ENCODE data around the gene SUN3. TPM values are rescaled to one million over a fixed set of nuclear protein-coding genes. Genes with fewer than 3 reads are reported as not detected.
"Not testable (repeated sequence)": the region's sequence is repeated elsewhere in the genome, so short reads cannot be mapped to it uniquely, and the experiment has no call there.

The SUN3 gene
- total RNA-seq, 2 experiments from 2014 or later, result 2.9 TPM; not detected in 1

DNA sequence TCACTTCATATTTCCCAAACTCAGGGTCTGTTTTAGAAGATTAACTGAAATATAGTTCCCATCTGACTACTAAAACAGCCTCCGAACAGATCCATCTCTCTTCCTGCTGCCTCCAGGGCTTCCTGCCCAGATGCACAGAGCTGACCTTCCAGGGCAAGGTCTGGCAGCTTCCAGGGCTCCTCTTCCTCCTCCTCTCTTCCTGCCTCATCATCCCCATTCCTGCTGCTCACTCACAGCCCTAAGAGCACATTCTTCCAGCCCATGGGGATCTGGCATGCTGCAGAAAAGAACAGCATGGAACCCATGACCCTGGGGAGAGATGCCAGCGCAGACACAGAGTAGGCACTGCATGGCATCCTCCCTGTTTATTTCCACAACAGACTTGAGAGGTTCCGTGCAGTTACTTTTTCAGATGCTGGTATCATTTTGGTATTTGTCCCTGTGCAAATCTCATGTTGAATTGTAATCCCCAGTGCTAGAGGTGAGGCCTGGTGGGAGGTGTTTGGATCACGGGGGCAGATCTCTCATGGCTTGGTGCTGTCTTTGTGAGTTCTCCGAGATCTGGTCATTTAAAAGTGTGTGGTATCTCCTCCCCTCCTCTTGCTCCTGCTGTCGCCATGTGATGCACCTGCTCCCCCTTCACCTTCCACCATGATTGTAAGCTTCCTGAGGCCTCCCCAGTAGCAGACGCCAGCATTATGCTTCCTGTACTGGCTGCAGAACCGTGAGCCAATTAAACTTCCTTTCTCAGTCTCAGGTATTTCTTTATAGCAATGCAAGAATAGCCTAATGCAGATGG, 85.0 kb downstream of the SUN3 start:
- Histone ChIP-seq H3K9me2 (ENCODE audit: insufficient read depth, low read length) (no peaks in the 10 kb centered on the region), H3K79me2 (ENCODE audit: insufficient read depth, low read depth, low read length) (no peaks in the 10 kb centered on the region), H3K4me3 (ENCODE audit: low read depth, low read length, poor library complexity, severe bottlenecking) (no peak overlapping the region), H3K4me2 (ENCODE audit: low read length) (no peak overlapping the region), H3K27ac (ENCODE audit: low read depth, low read length, poor library complexity, severe bottlenecking) (no peak overlapping the region), H3K9me3 (ENCODE audit: low read length) (no peaks in the 10 kb centered on the region), H3K36me3 (ENCODE audit: insufficient read depth, low read length) (no peaks in the 10 kb centered on the region), H4K20me1 (ENCODE audit: insufficient read depth, low read length) (no peaks in the 10 kb centered on the region), H3K4me1 (ENCODE audit: insufficient read depth, low read length, poor library complexity, severe bottlenecking) (peaks cover 8% of the 10 kb centered on the region), H2AFZ (ENCODE audit: low read length) (no peak overlapping the region)
- no peak for DNase-seq (ENCODE audit: low spot score)
- CTCF ChIA-PET (ENCODE audit: unreplicated experiment), result interaction anchor here (0.8 to 1.6 kb wide), 3 partner anchors 25 to 167 kb away, joined by 3 to 9 read pairs (median 6); no protein-coding TSS in a partner anchor
- no TSS peak for BruUV-seq (replicated peaks)
- POLR2A ChIA-PET, result interaction anchor here (1.5 to 1.8 kb wide), 2 partner anchors 27 to 45 kb away, joined by 3 to 4 read pairs; no protein-coding TSS in a partner anchor
- no peak for TF ChIP-seq EZH2phosphoT487 (IDR thresholded peaks at IDR 0.05; ENCODE audit: borderline replicate concordance, low read depth, low read length)
- TF ChIP-seq, protein P1, sequence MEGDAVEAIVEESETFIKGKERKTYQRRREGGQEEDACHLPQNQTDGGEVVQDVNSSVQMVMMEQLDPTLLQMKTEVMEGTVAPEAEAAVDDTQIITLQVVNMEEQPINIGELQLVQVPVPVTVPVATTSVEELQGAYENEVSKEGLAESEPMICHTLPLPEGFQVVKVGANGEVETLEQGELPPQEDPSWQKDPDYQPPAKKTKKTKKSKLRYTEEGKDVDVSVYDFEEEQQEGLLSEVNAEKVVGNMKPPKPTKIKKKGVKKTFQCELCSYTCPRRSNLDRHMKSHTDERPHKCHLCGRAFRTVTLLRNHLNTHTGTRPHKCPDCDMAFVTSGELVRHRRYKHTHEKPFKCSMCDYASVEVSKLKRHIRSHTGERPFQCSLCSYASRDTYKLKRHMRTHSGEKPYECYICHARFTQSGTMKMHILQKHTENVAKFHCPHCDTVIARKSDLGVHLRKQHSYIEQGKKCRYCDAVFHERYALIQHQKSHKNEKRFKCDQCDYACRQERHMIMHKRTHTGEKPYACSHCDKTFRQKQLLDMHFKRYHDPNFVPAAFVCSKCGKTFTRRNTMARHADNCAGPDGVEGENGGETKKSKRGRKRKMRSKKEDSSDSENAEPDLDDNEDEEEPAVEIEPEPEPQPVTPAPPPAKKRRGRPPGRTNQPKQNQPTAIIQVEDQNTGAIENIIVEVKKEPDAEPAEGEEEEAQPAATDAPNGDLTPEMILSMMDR (conservative IDR thresholded peaks at IDR 0.05; ENCODE audit: low read length), result no peak
- intact Hi-C loops (cut with micrococcal nuclease; ENCODE audit: unreplicated experiment), result loop anchor here (2.0 kb wide), 1 partner anchor 211 kb away; no protein-coding TSS in a partner anchor

DNA sequence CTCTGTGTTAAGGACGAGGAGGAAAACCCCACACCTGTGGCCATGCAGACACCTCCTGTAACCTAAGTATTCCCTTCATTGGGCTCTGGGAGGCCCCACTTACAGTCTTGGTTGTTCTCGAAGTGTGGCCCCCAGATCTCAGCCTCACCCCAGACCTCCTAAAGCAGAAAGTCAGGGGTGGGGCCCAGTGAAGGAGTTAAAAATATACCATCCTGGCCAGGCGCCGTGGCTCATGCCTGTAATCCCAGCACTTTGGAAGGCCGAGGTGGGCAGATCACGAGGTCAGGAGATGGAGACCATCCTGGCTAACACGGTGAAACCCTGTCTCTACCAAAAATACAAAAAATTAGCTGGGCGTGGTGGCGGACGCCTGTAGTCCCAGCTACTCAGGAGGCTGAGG, 86.3 kb downstream of the SUN3 start:
- DNase-seq (ENCODE audit: low spot score); POLR2A ChIA-PET; H3K79me2 ChIP-seq (ENCODE audit: insufficient read depth, low read depth, low read length); intact Hi-C loops (cut with micrococcal nuclease; ENCODE audit: unreplicated experiment); BruUV-seq (replicated peaks); H3K4me3 ChIP-seq (ENCODE audit: low read depth, low read length, poor library complexity, severe bottlenecking); CTCF ChIA-PET (ENCODE audit: unreplicated experiment); H3K27ac ChIP-seq (ENCODE audit: low read depth, low read length, poor library complexity, severe bottlenecking); H3K9me2 ChIP-seq (ENCODE audit: insufficient read depth, low read length); H3K4me2 ChIP-seq (ENCODE audit: low read length); H4K20me1 ChIP-seq (ENCODE audit: insufficient read depth, low read length); H3K9me3 ChIP-seq (ENCODE audit: low read length); H2AFZ ChIP-seq (ENCODE audit: low read length); H3K36me3 ChIP-seq (ENCODE audit: insufficient read depth, low read length): not testable (repeated sequence)
- peaks cover 20% of the 10 kb centered on the region for H3K4me1 ChIP-seq (ENCODE audit: insufficient read depth, low read length, poor library complexity, severe bottlenecking)

DNA sequence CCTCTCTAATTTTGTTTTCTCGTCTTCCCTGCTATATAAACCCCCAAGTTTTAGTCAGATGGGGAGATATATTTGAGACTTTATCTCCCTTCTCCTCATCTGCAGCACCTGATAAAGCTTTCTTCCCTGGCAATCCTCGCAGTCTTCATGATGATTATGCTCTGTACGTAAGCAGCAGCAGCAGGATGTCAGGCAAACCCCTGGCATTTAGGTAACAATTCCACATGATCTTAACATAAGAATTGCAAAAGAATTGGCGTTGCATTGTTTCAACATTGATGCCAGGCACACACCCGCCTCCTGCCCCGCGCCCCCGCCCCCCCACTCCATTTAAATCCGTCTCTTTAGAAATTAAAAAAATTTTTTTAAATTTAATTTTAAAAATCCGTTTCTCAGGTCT, 86.8 kb downstream of the SUN3 start:
- no peak overlapping the region for H3K4me2 ChIP-seq (ENCODE audit: low read length)
- no TSS peak for BruUV-seq (replicated peaks)

More for the DNA sequence above, 86.8 kb downstream of the SUN3 start:
- Histone ChIP-seq H3K36me3 (ENCODE audit: insufficient read depth, low read length) (no peaks in the 10 kb centered on the region), H3K4me1 (ENCODE audit: insufficient read depth, low read length, poor library complexity, severe bottlenecking) (peaks cover 25% of the 10 kb centered on the region), H2AFZ (ENCODE audit: low read length) (no peak overlapping the region), H4K20me1 (ENCODE audit: insufficient read depth, low read length) (no peaks in the 10 kb centered on the region), H3K79me2 (ENCODE audit: insufficient read depth, low read depth, low read length) (no peaks in the 10 kb centered on the region), H3K4me3 (ENCODE audit: low read depth, low read length, poor library complexity, severe bottlenecking) (no peak overlapping the region), H3K27ac (ENCODE audit: low read depth, low read length, poor library complexity, severe bottlenecking) (no peak overlapping the region), H3K9me2 (ENCODE audit: insufficient read depth, low read length) (no peaks in the 10 kb centered on the region), H3K9me3 (ENCODE audit: low read length) (no peaks in the 10 kb centered on the region)
- CTCF ChIA-PET (ENCODE audit: unreplicated experiment), result no interaction called here
- intact Hi-C loops (cut with micrococcal nuclease; ENCODE audit: unreplicated experiment), result no loop called here
- DNase-seq (ENCODE audit: low spot score), result no peak
- POLR2A ChIA-PET, result interaction anchor here (1.1 kb wide), 1 partner anchor 36 kb away, joined by 3 read pairs; no protein-coding TSS in a partner anchor
- TF ChIP-seq, protein P1 (conservative IDR thresholded peaks at IDR 0.05; ENCODE audit: low read length), result no peak

Measured in OCI-LY7 (cell line).